Calu3 (cell line): ENCODE results near the gene NCBP1. TPM values are rescaled to one million over a fixed set of nuclear protein-coding genes. Genes with fewer than 3 reads are reported as not detected.

Source experiments
- BruUV-seq: library from RNA; stranded (reverse); fragments of 400-500 nt; replicated peaks from 2 replicates; lab custom pipeline; 2021; lab: Mats Ljungman, UMichigan
- CTCF ChIA-PET: fragments of 300-600 bp; sonication (Branson Sonifier 250); formaldehyde crosslinking; loops from one replicate; lab custom pipeline; 2022; ENCODE audit warnings: antibody characterized with exemption; lab: Charles Lee
- DNase-seq: peaks from one replicate; pipeline ENCODE4 v3.0.0; 2022
- H3K27ac Mint-ChIP-seq: one replicate; pipeline ENCODE4 v1.8.0; 2022; ENCODE audit warnings: mixed read lengths; ENCODE audit not compliant: unreplicated experiment
- H3K27me3 Mint-ChIP-seq: one replicate; pipeline ENCODE4 v1.8.0; 2022; ENCODE audit warnings: mixed read lengths; ENCODE audit not compliant: unreplicated experiment
- H3K36me3 Mint-ChIP-seq: one replicate; pipeline ENCODE4 v1.8.0; 2022; ENCODE audit warnings: mild to moderate bottlenecking, moderate library complexity, mixed read lengths; ENCODE audit not compliant: insufficient read depth, unreplicated experiment
- H3K4me1 Mint-ChIP-seq: one replicate; pipeline ENCODE4 v1.8.0; 2022; ENCODE audit warnings: mild to moderate bottlenecking, low read depth, mixed read lengths; ENCODE audit not compliant: unreplicated experiment
- H3K4me3 Mint-ChIP-seq: one replicate; pipeline ENCODE4 v1.8.0; 2022; ENCODE audit warnings: mild to moderate bottlenecking, low read depth, moderate library complexity, mixed read lengths; ENCODE audit not compliant: unreplicated experiment
- H3K9me3 Mint-ChIP-seq: one replicate; pipeline ENCODE4 v1.8.0; 2022; ENCODE audit warnings: low read depth, mixed read lengths; ENCODE audit not compliant: unreplicated experiment
- CTCF ChIP-seq: fragments of 200-600 bp; IDR thresholded peaks from one replicate; pipeline ENCODE4 v1.8.0; 2022; ENCODE audit warnings: antibody characterized with exemption; ENCODE audit not compliant: unreplicated experiment
- intact Hi-C: fragments of 100-400 bp; cut with micrococcal nuclease; formaldehyde crosslinking; loops from one replicate; pipeline ENCODE4 v1.10.0; 2022; ENCODE audit not compliant: unreplicated experiment
- total RNA-seq: library from RNA; stranded (reverse); gene quantifications from 2 replicates; pipeline ENCODE4 v1.2.3, GENCODE V29; 2022

NCBP1 gene
- total RNA-seq, 1 experiment from 2014 or later, result 32.2 TPM

- BruUV-seq, result no TSS peak
- no peak for DNase-seq
- H3K36me3 Mint-ChIP-seq, result peaks cover 24% of the 10 kb centered on the region
- H3K27me3 Mint-ChIP-seq, result no peaks in the 10 kb centered on the region
- H3K4me3 Mint-ChIP-seq, result no peak overlapping the region
- CTCF ChIA-PET, result no interaction called here
- H3K4me1 Mint-ChIP-seq, result no peaks in the 10 kb centered on the region
- no peak overlapping the region for H3K27ac Mint-ChIP-seq
- intact Hi-C loops, result no loop called here
- no peaks in the 10 kb centered on the region for H3K9me3 Mint-ChIP-seq
- TF ChIP-seq CTCF, result no peak
Measured at GRCh38 chr9:97666907-97667686, 33.5 kb downstream of the NCBP1 start.

GRCh38 chr9:97668485-97668884 lies 34.9 kb downstream of the NCBP1 start:
- no peak overlapping the region for H3K4me3 Mint-ChIP-seq
- H3K4me1 Mint-ChIP-seq, result no peaks in the 10 kb centered on the region
- H3K27me3 Mint-ChIP-seq, result no peaks in the 10 kb centered on the region
- H3K36me3 Mint-ChIP-seq, result peaks cover 24% of the 10 kb centered on the region
- no peak for TF ChIP-seq CTCF
- DNase-seq, result no peak
- CTCF ChIA-PET, result no interaction called here
- H3K9me3 Mint-ChIP-seq, result no peaks in the 10 kb centered on the region
- H3K27ac Mint-ChIP-seq, result no peak overlapping the region
- intact Hi-C loops, result no loop called here
- BruUV-seq, result no TSS peak

GRCh38 chr9:97670586-97670985 lies 37.0 kb downstream of the NCBP1 start:
- Mint-ChIP-seq H3K36me3 (peaks cover 23% of the 10 kb centered on the region), H3K4me1 (no peaks in the 10 kb centered on the region), H3K27ac (no peak overlapping the region), H3K4me3 (no peak overlapping the region), H3K27me3 (no peaks in the 10 kb centered on the region), H3K9me3 (no peaks in the 10 kb centered on the region)
- CTCF ChIA-PET, result no interaction called here
- no peak for TF ChIP-seq CTCF
- intact Hi-C loops, result no loop called here
- no peak for DNase-seq
- no TSS peak for BruUV-seq

DNA sequence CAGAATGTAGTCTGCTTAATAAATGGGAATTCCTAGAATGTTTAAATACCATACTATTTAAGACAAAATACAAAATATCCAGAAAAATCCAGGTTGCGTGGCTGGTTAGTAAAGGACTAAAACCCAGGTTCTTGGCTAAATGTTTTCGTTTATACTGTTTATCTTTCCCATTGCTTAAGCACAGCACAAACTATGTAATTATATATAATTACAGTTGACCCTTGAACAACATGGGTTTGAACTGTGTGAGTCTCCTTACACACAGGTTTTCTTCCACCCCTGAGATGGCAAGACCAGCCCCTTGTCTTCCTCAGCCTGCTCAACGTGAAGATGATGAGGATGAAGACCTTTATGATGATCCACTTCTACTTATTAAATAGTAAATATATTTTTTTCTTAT lies 38.8 kb downstream of the NCBP1 start:
- H3K4me1 Mint-ChIP-seq, result no peaks in the 10 kb centered on the region
- BruUV-seq, result no TSS peak
- intact Hi-C loops, result no loop called here
- no peak for TF ChIP-seq CTCF
- no peak overlapping the region for H3K4me3 Mint-ChIP-seq
- CTCF ChIA-PET, result no interaction called here
- H3K27me3 Mint-ChIP-seq, result no peaks in the 10 kb centered on the region
- peaks cover 18% of the 10 kb centered on the region for H3K36me3 Mint-ChIP-seq
- DNase-seq, result no peak
- no peak overlapping the region for H3K27ac Mint-ChIP-seq
- no peaks in the 10 kb centered on the region for H3K9me3 Mint-ChIP-seq
